GM18502 (cell line): ENCODE results near the gene PRKAR1A.
"Not testable (repeated sequence)": the region's sequence is repeated elsewhere in the genome, so short reads cannot be mapped to it uniquely, and the experiment has no call there.

Source experiments
- ATAC-seq: cut with Tn5 transposase; IDR thresholded peaks from one replicate; pipeline ENCODE4 v1.9.1; 2021; ENCODE audit warnings: mild to moderate bottlenecking; ENCODE audit not compliant: unreplicated experiment, poor library complexity

Gene PRKAR1A

DNA sequence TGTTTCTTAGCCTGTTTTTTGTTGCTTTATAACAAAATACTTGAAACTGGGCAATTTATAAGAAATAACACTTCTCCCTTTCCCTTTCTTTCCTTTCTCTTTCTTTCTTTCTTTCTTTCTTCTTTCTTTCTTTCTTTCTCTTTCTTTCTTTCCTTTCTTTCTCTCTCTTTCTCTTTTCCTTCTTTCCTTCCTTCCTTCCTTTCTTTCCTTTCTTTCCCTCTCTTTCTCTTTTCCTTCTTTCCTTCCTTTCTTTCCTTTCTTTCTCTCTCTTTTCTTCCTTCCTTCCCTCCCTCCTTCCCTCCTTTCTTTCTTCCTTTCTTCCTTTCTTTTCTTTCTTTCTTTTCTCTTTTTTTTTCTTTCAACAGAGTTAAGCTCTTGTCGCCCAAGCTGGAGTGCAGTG lies 61.1 kb downstream of the PRKAR1A start:
- ATAC-seq: no peak

DNA sequence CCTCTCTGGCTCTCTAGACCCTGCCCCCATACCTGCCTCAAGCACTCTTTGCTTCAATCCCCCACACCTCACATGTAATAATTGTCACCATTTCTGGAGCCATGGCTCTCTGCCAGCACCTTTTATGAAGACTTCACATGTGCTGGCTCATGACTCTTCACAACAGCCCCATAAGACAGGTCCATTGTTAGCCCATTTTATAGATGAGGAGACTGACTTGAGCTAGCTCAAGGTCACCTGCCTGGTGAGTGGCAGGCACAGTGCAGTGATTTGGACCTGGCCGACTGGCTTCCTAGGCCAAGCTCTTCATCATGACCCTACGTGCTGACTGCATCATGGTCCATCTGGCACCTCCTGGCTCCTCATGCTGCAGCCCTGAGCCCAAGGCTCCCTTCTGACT lies 63.9 kb downstream of the PRKAR1A start:
- no peak for ATAC-seq

DNA sequence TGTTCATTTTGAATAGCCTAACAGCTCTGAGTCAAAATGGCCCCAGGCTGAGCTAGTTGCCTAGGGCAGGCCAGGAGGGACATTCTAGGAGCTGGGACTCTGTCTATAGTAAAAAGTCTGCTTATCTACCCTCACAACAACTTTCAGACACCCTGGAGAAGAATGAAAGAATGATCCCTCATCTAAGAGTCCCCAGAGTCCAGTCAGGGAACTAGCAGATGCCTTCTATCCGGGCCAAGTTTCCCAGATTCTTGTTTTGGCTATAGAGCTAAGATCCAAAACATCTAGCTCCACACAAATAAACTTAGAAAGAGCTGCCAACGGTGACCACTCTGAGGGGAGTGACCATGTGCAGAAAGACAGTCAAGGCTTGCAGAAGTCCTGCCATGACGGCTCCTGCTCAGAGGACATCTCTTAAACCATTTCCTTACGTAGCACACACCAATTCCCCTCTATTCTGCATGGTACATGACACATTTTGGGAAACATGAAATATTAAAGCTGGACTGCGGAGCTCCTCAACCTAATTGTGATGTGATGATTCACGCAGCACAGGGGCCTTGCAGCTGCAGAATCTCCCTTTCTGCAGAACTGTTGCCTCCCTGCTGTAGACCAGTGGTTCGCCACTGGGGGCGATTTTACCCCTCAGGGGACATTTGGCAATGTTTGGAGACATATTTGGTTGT lies 64.7 kb downstream of the PRKAR1A start:
- ATAC-seq: no peak

DNA sequence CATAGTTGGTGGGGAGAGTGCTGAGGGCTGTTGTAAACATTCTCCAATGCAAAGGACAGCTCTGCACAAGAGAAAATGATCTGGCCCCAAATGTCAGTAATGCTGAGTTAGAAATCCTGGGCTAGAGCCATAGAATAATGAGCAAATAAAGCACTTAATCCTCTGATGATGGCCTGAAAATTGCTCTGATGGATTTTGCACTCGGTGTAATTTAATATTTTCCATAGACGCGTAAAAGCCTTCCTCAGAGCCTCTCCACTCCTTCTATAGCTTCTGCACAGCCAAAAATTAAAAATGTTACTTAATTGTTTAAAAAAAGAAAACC lies 65.2 kb downstream of the PRKAR1A start:
- no peak for ATAC-seq

DNA sequence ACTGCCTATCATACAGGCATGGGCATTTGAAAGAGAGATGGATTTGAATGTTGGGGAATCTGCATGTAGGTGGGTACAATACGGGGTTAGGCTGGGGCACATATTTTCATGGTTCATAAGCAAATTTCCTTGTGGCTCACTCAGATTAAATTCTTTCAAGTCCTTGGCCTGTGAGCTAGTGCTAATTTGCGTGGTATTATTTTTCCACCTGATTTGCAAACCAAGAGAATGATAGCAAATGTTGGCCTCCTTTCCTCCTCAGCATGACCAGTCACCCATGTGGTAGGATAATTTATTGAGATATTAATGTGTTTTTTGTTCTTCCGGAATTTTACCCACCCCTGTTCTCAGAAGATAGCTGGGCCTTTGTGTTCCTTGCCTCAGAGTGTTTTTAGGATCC lies 66.0 kb downstream of the PRKAR1A start:
- ATAC-seq: no peak

DNA sequence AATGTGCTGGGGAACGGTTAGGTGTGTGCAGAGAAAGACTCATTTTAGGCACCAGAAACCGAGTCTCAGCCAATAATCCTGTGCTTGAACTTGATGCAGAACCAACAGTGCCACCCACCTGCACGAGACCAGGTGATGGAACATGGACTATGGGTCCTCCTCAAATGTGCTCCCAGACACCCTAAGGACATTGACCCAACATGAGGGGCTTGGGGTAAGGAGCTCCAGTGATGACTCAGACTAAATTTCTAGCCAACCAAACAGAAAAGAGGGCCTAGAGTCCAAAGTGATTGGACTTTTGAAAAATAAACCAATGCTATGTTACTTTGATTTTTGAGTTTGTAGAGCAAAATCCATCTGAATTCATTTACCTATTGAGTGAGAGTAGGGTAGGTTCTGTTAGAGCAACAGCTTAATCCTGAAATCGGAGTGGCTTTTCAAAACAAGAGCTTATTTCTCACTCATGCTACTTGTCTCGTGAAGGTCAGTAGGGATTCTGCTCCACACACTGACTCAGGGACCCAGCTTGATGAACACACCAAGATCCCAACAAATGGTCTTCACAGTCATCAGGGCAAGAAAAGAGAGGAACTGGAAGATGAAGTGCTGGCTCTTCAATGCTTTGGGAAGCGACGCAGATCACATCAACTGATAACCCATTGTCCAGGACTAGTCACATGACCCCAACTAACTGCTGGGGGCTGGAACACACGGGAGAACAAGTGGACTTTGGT lies 67.1 kb downstream of the PRKAR1A start:
- ATAC-seq: no peak

DNA sequence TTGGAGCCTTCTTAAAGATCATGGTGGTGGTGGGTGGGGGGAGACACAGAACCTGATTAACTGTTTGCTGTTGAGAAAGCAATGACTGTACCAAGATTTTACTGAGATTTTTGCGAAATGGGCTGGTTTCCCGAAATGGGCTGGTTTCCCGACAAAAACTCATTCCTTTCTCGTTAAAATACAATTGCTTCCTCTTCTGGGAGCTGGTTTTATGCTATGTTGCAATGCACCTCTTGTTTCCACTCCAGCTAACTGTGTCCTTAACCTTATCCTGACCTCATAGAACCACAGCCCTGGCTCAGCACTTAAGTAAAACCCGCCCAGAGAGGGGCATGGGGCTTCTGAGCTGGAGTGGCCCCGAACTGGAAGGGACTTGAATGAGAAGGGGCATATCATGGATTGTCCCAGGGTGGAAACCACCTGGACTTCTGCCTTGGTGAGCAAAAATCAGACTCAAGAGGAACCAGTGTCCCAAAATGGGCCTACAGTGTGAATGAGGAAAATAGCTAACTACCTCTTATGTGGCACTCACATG lies 68.1 kb downstream of the PRKAR1A start:
- no peak for ATAC-seq

DNA sequence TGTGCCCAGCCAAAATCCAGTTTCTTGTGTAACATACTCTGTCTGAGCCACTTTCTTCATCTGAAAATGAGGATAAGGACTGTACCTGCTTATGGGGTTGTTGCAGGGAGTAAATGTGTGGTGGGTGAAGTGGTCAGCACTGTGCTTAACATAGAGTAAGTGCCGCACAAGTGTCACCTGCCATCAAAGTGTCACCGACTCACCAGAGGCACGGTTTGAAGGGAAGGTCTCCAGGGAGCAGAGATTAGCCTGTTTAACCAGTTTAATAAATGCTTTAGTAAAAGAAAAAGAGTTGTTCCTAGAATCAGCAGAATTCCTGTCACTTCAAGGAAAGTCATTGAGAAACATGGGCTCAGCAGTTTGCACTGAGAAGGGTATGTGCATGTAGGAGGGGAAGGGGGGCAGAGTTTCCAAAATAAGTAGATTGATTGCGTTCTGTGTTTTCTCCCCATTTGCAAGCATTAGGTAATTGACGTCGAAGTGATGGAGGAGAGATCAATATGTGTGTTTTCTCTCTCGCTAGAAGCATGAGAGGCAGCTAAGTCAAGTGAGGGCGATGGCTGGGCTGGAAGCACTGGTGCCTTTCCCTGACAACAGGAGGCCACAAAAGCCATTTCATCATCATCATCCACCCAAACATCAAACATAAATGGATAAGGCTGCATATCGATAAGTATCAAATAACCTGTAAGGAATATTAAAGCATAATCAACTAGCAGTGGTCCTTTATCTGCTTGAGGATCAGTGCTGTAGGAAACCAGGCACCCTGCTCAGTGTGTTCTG lies 69.8 kb downstream of the PRKAR1A start:
- ATAC-seq: no peak

DNA sequence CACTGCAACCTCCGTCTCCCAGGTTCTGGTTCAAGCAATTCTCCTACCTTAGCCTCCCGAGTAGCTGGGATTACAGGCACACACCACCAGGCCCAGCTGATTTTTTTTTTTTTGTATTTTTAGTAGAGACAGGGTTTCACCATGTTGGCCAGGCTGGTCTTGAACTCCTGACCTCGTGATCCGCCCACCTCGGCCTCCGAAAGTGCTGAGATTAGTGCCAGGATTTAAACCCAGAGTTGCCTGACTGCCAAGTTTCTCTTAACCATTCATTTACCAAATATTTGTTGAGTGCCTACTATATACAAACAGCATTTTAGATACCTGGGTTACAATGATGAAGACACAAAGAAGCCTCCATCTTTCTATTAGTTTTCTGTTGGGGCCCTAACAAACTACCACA lies 70.6 kb downstream of the PRKAR1A start:
- not testable (repeated sequence) for ATAC-seq

DNA sequence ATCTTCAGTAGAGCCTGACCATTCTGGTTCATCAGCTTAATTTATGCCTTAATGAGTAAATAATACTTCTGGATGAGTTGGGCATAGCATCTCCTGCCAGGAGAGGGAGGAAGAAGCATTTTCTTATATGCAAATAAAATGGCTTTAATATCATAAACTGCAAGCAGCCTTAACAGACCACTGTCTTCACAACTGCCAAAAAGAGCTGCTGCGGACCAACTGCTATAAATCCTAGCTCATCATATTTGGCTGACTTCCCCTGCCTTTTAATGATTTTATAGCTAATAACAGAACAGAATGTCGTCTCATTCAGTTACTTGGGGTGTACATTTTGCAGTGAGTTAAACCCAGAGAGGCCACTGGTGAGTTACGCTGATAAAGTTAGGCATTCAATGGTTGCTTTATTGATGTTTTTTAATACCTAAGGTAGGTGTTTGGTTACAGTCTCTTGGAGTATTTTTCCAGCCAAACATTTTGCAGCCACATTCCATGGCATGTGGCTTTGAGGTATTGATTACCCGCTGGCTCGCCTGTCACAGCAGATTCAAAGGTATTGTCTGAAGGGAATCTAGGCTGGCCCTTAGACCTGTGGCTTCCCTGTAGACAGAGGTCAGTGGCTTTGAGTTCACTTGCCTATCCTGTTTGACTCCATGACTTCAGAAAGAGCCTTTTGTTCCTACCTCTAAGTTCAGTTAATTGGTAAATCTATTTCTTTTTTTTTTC lies 72.5 kb downstream of the PRKAR1A start:
- no peak for ATAC-seq

DNA sequence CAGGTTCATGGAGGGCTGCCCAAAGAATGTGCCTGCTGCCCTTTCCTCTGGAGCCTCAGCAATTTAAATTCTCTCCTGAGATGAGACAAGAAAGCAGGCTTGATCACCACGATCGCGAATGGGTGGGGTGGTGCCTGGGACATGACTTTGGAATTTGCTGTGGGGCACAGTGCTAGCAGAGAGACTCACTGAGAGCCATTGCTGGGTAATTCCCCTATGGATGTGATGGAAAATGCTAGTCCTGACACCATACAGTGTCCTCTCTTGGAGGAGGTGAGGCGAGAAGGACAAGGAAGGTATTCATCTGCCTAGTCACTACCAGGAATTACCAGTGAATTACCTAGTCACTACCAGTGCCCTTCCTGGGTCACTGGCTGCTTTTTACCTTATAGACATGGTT lies 73.4 kb downstream of the PRKAR1A start:
- ATAC-seq: no peak

DNA sequence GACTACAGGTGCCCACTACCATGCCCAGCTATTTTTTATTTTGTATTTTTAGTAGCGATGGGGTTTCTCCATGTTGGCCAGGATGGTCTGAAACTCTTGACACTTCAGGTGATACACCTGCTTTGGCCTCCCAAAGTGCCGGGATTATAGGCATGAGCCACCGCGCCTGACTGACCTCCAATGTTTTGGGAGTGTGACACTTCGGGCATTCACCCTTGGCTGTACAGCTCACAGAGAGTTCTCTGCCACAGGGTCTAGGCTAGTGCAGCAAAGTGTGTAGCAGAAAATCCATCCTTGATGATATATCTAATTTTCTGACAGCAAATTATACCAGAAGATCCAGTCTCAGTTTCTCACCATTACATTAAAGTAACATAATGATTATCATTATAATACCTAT lies 74.8 kb downstream of the PRKAR1A start:
- ATAC-seq: no peak

DNA sequence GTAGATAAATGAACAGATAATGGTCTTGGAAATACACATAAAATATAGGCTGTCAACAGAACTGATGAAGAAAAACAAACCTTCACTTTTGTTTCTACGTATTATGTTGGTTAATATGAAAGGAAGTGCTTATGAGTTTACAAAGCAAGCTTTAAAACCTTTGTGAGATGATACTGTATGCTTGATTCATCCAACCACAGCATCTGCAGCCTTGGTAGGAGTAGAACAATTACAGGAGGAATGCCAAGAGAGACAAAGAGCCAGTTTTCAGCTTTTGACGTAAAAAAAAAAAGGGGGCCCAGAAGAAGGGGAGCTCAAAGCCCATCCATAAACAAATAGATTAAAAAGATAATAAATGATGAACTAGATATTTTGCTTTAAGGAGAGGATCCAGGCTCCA lies 75.6 kb downstream of the PRKAR1A start:
- ATAC-seq: no peak

DNA sequence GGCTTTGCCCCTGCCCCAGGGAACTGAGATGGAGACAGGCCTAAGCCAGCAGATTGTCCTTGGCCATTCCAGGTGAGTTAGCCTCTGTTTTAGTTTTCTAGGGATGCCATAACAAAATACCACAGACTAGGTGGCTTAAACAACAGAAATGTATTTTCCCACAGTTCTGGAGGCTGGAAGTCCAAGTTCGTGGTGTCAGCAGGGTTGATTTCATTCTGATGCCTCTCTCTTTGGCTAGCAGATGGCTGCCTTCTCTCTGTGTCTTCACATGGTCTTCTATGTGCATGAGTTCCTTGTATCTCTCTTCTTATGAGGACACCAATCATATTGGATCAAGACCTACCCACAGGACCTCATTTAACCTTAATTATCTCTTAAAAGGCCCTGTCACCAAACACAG lies 76.1 kb downstream of the PRKAR1A start:
- no peak for ATAC-seq

DNA sequence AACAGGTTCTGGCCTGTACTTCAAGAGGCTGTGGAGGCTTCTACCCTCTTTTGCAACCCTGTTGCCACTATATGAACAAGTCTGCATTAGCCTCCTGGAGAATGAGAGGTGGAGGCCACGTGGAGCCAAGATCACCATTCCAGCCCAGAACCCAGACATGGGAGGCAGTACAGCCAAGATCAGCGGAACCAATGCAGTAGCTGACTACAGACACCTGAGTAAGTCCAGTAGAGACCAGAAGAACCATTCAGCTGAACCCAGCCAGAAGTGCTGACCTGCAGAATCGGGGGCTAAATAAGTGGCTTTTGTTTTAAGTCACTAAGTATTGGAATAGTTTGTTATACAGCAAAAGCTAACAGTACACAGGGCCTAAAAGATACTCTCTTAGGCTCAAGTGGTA lies 76.9 kb downstream of the PRKAR1A start:
- no peak for ATAC-seq

DNA sequence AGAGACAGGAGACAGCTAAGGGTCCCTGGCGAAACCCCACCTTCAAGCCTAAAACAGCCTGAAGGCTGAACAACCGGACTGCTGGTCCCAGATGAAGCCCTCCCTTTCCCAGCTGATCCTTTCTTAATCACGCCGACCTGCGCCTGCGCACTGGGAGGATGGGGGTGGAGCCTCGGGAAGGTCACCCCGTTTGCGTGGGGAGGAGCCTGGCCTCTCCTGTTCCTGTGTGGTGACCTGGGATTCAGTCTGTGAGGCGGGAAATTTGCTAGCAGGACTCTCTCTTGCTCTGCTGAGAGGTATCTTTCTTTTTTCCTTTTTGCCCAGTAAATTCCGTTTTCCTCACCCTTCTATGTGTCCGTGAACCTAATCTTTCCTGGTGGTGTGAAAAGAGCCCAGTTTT lies 79.4 kb downstream of the PRKAR1A start:
- ATAC-seq: peak; percentile 96

DNA sequence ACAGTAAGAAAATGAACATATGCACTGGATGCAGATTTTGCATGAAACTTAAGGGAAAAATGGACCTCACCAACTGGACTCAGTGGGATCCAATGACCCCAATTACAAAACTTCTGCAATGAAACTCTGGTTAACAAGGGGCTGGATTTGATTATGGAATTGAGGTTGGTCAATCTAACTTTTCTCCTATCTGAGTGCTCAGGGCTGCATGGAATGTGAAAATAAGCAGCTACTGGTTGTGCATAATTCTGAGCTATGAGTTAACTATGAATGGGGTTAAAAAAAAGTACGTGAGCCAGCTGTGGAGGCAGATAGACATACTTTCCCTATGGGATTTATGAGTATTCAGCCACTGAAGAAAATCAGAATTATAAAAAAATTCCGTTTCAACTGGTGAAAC lies 79.8 kb downstream of the PRKAR1A start:
- ATAC-seq: peak; percentile 14

DNA sequence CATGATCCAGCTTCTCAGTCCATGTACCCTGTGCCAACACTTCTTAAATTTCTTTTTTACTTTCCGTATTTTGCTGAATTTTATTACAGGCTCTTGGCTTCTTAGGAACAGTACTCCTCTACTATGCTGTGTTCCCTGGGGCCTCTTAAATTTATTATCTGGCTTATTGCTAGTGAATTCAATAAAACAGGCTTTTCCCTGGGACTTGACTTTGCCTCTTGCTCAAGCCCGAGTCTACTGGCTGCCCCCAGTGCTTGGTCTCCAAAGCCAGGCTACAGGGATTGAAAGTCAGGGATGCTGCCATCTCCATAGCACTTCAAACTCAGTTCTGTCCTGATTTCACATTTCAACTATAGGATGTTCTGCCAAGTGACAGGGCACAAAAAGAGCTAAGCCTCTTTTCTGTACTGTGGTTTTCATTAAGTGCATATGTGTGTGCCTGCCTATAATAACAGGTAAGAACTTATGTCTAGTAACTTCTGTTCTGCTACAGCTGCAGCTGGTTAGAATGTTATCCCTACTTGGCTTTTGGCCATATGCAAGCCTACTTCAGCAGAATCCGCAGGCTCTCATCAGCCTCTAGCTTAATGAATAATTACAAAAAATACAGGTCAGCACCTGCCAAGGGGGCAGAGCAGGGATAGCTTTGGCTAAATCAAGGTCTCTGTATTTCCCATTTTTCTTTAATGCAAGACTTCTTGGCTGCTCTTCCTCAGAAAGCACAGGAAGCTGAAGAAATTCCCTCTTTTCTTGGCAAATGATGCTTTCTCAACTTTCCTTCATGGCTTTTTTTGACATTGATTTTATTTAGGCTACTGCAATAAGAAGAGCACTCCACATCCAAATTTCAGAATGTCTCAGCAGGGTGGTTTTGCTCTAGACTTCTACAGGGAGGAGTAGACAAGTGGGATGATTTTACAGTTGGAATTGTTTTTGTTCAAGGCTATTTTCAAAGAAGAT lies 80.7 kb downstream of the PRKAR1A start:
- ATAC-seq: no peak

DNA sequence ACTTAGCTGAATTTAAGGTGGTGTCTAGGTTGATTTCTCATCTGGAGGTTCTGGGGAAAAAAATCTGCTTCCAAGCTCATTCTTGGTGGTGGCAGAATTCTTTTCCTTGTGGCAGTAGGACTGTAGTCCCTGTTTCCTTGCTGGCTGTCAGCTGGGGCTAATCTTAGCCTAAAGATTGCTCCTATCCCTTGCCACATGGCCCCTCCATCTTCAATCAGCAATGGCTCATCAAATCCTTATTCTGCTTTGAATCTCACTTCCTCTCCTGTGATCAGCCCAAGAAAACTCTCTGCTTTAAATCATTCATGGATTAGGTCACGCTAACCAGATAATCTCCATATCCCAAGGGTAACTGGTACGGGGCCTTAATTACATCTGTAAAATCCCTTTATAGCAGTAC lies 82.3 kb downstream of the PRKAR1A start:
- no peak for ATAC-seq

DNA sequence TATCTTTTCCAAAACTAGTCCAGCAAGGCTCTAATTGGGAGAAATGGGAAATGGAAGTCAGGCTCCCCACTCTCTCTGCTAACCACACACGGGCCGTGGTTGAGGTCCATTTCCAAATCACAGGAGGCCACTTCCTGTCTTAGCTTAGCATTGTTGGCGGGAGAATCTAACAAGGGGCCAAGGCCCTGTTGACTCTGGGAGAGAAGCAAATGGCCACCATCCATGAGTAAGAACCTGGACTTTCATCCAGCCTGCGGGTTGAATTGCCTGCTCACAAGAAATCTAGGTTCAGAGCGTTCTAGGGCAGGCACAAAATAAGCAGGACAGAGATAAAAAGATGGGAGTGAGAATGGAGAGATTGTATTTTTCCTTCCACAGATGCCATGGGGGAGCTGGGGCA lies 83.3 kb downstream of the PRKAR1A start:
- no peak for ATAC-seq
